ENCODE data around the gene OR10H4.

GRCh38 chr19:15971224-15971780 is 22.5 kb downstream of the OR10H4 start:
- TF ChIP-seq CTCF (conservative IDR thresholded peaks at IDR 0.05 in 1 of 2, IDR thresholded peaks at IDR 0.05 in 1 of 2; ENCODE audit: extremely low read depth in 1 of 2, insufficient read depth in 1 of 2, low read depth in 1 of 2, low read length in 2 of 2) (peak in 1 of 2 donors; percentile 38), EZH2 (IDR thresholded peaks at IDR 0.05; ENCODE audit: borderline replicate concordance, low read length) (no peak)

All from mammary epithelial cell (primary cell).